Mesangial cell (primary cell): ENCODE measurements around the gene TCN2. TPM values are rescaled to one million over a fixed set of nuclear protein-coding genes. Genes with fewer than 3 reads are reported as not detected.

Experiments used
- total RNA-seq: library from RNA; depleted of rRNA; stranded (reverse); fragments of >200 nt; gene quantifications from 2 replicates; pipeline ENCODE4 v1.2.3, GENCODE V29; 2015

Gene TCN2
- total RNA-seq = 9.1 and 80.5 TPM in 2 replicates

DNA sequence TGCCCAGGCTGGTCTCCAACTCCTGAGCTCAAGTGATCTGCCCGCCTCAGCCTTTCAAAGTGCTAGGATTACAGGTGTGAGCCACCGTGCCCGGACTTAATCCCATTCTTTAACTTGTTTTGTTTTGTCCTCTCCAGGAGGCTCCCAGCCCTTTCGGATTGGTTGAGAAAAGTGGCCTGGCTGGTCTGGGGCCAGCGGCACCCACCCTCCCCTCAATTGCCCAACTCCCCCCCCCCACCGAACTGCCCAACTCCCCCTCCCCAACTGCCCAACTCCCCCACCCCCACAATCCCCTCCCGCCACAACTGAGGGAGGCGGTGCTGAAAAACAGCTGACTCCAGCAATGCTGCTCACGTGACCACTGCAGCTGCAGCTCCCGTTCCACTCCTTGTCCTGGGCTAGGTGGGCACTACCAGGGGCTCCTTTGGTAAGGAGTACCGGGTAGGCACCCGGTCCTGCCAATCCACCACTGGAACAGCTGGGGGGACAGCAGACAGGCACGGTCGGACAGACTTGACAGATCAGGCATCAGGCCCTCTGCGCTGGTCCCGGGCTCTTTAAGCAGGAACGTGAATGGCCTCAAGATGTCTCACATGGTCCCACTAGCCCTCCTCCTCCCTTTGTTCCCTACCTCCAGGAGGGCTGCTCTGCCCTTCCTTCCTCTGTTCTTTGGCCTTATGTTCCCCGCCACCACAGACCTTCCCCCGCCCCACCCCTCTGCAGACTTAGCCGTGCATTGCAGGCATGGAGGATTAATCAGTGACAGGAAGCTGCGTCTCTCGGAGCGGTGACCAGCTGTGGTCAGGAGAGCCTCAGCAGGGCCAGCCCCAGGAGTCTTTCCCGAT is at the start of gene TCN2:
TCN2 (plus strand) TSS at position 720 of the 845 bp plus-strand sequence. CDS start 158 bp downstream, outside the sequence.

DNA sequence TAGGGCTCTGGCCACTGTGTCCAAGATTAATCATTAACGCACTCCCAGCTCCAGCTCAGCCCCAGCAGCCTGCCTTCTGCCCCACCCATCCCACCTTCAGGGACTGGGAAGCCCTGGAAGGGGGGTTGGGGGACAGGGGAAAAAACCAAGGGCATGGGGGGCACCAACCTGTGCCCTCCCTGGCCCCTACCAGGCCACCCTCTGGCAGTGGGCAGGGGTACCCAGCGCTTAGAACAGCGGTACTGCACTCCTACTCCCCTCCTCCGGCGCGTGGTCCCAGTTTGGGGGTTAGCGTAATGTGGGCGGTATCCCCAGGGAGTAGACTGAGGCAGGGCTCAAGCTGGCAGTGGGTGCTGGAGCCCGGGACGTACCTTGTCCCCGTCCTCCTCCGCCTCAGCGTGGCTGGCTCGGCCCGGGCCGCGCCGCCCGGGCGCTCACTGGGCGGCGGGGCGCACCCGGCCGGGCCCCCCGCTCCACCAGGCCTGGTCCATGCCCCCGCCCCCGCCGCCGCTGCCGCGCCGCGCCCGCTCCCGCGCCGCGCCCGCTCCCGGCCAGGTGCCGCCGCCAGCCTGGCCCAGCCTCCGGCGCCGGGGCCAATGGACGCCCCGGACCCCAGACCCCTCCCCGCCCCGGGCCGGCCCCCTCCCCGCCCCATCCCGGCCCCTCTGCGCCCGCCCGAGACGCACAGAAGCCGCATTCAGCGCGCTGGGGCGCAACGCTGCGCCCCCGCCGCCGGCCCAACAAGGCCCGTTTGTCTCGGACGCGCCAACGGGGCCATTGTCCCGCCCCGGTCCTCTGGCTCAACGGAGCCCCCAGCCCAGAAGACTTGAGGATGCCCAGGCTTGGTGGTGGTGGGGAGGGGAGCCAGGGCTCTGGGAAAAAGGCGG is 32.6 kb upstream of the TCN2 start, which contains the start of gene GAL3ST1:
GAL3ST1 (minus strand) TSS at position 571 of the 887 bp plus-strand sequence. CDS start 17,273 bp downstream, outside the sequence.

DNA sequence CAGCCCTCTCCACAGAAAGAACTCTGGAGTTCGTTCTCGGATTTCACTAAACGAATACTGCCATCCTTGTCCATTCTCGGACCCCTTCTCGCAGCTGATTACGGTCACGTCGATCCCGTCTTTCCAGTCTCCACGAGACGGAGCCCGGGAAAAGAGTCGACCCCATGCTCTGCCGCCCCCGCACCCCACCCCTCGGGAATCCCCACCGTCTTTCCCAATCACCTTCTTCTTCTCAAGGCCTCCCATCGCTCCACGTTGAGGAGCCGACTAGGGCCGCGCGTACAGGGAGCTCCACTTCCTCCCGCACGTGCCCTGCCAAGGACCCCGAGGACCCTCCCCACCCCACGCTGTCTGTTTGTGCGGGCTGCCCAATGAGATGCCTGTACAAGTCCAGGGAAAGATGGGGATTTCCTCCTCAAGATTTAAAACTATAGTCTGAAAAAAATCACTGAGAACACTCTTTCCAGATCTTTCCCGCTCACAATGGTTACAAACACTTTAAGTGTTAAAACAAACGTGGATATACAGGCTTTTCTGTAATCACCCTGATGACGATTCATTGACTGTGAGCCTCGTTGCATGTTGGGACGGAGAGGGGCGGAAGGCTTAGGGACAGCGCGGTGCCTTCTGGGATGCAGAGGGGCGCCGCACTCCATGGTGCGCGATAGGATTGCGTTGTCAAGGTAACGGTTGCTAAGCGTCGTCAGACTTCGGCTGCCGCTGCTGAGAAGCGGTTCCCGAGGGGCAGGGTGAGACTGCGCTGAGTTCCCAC is 15.2 kb upstream of the TCN2 start, which contains the start of gene PES1:
PES1 (minus strand) TSS at position 323 of the 772 bp plus-strand sequence; CDS start at position 246, 77 bp downstream.

DNA sequence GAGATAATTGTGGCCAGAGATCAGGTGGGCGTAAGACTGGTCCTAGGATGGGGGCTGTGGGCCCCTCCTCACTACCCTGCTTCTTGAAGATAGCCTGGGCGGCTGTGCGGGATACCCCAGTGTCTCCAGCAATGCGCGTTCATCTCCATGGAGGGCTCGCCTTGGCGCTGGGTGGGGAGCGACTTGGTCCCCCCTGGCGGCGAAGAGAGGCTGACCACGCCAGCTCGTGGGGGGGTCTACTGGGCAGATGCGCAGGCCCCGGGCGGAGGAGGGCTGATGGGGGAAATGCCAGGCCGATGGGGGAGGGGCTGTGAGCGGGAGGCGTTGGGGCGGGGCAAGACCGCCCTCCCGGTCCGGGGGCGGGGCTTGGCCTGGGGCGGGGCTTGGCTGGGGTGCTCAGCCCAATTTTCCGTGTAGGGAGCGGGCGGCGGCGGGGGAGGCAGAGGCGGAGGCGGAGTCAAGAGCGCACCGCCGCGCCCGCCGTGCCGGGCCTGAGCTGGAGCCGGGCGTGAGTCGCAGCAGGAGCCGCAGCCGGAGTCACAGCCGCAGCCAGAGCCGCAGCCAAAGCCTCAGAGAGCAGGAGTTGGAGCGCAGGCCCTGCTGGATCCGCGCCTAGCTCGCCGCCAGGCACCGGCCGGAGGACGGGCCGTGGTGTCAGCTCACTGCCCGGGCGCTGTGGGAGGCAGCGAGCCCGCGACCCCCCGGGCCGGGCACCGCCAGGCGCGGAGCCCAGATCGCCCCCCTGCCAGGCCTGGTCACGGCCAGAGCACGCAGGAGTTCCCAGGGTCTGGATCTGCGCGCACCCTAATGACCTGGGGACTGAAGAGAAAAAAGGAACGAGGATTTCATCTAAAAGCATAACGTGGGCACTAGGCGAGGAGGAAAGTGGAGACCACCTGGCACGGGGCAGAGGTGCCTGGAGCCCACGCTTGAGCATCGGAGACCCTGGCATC is 28.6 kb downstream of the TCN2 start, which contains the start of gene SLC35E4:
SLC35E4 (plus strand) TSS at position 509 of the 953 bp plus-strand sequence. CDS start 670 bp downstream, outside the sequence.

DNA sequence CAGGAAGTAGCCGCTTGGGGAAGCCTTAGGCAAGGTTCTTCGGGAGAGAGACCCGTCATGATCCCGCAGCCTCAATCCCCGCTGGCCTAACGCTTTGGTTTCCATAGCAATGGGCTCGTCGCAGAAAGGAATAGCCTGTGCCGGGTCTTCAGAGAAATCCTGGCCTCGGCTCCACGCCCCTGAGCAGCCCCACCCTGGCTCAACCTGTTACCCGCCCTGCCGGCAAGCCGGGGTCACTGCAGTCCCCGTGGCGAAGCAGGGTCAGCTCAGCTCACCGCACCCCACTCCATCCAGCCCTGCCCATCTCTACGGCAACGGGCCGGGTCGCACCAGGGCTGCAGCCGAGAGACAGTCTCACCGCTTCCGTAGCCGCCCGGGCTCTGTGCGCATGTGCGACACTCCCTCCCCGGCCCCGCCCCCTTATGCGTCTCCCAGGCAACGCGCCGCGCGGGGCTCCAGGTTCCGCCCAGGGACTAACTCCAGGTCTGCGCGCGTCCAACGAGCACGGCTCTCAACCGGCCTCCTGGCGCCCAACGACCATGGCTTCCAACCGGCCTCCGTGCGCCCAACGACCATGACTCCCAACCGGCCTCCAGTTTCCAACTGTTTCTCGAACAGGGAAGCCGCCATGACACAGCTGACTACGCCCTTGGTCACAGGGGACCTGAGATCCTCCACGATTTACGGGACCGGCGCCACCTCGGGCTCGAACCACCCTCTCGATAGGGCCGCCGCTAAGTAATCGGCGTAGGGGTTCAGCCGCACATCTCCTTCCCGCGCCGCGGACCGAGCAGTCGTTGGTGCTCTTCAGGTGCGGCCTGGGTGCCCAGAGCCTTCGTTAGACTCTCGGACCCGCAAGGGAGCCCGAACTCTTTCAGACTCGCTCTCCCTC is 60.8 kb downstream of the TCN2 start, which contains the start of gene DUSP18:
DUSP18 (minus strand) TSS at position 382 of the 892 bp plus-strand sequence. CDS start 3,872 bp downstream, outside the sequence.

Other genes starting within 250 kb of the TCN2 start
- gene RNF215, start 219.8 kb upstream of the TCN2 start, total RNA-seq = 17.3 and 25.2 TPM in 2 replicates
- gene SEC14L2, start 210.2 kb upstream of the TCN2 start, total RNA-seq = 28.3 and 30.3 TPM in 2 replicates
- gene MTFP1, start 181.4 kb upstream of the TCN2 start, total RNA-seq = 15.5 and 75.1 TPM in 2 replicates
- gene SEC14L3, start 135.2 kb upstream of the TCN2 start, total RNA-seq = not detected in 2 replicates
- gene SEC14L4, start 101.5 kb upstream of the TCN2 start, total RNA-seq = not detected in 2 replicates
- 4.7 and 8.1 TPM in 2 replicates for gene SEC14L6, start 60.4 kb upstream of the TCN2 start, total RNA-seq
- 5.7 and 22.3 TPM in 2 replicates for gene GAL3ST1, start 32.5 kb upstream of the TCN2 start, total RNA-seq
- gene PES1, start 15.3 kb upstream of the TCN2 start, total RNA-seq = 55.5 and 80.2 TPM in 2 replicates
- gene SLC35E4, start 28.6 kb downstream of the TCN2 start, total RNA-seq = 12.2 and 14.8 TPM in 2 replicates
- 5.9 and 9.0 TPM in 2 replicates for gene DUSP18, start 60.7 kb downstream of the TCN2 start, total RNA-seq
- 2.0 and 4.8 TPM in 2 replicates for gene OSBP2, start 87.7 kb downstream of the TCN2 start, total RNA-seq